ENCODE measurements around the gene PARD3. TPM values are rescaled to one million over a fixed set of nuclear protein-coding genes. Genes with fewer than 3 reads are reported as not detected.

The PARD3 gene
- total RNA-seq, 1 donor from 2014 or later, result 37.5 TPM

- Histone ChIP-seq H3K4me3 (no peak overlapping the region), H3K4me1 (no peaks in the 10 kb centered on the region), H3K27ac (no peak overlapping the region), H3K9me3 (no peaks in the 10 kb centered on the region), H3K27me3 (no peaks in the 10 kb centered on the region), H3K36me3 (no peaks in the 10 kb centered on the region)
- no peak for DNase-seq (ENCODE audit: low spot score in 2 of 2)
- intact Hi-C loops (cut with DNase I), result no loop called here
- TF ChIP-seq CTCF (IDR thresholded peaks at IDR 0.05), result no peak
Observed at GRCh38 chr10:34470307-34470706, 344.8 kb downstream of the PARD3 start.

GRCh38 chr10:34469446-34469845 is 345.6 kb downstream of the PARD3 start:
- no peak for TF ChIP-seq CTCF (IDR thresholded peaks at IDR 0.05)

GRCh38 chr10:34467902-34468301 is 347.2 kb downstream of the PARD3 start:
- intact Hi-C loops (cut with DNase I), result no loop called here
- no peak overlapping the region for H3K4me3 ChIP-seq
- H3K27ac ChIP-seq, result no peak overlapping the region
- H3K4me1 ChIP-seq, result no peaks in the 10 kb centered on the region
- no peaks in the 10 kb centered on the region for H3K27me3 ChIP-seq
- H3K36me3 ChIP-seq, result no peaks in the 10 kb centered on the region
- no peaks in the 10 kb centered on the region for H3K9me3 ChIP-seq
- DNase-seq (ENCODE audit: low spot score in 2 of 2), result no peak
- no peak for TF ChIP-seq CTCF (IDR thresholded peaks at IDR 0.05)

More at GRCh38 chr10:34469446-34469845, 345.6 kb downstream of the PARD3 start:
- intact Hi-C loops (cut with DNase I), result no loop called here
- Histone ChIP-seq H3K9me3 (no peaks in the 10 kb centered on the region), H3K36me3 (no peaks in the 10 kb centered on the region), H3K4me1 (no peaks in the 10 kb centered on the region), H3K4me3 (no peak overlapping the region), H3K27me3 (no peaks in the 10 kb centered on the region), H3K27ac (no peak overlapping the region)
- DNase-seq (ENCODE audit: low spot score in 2 of 2), result no peak

- H3K4me1 ChIP-seq, result no peaks in the 10 kb centered on the region
- H3K27ac ChIP-seq, result no peak overlapping the region
- DNase-seq (ENCODE audit: low spot score in 2 of 2), result no peak
- no peak for TF ChIP-seq CTCF (IDR thresholded peaks at IDR 0.05)
- no peaks in the 10 kb centered on the region for H3K9me3 ChIP-seq
- intact Hi-C loops (cut with DNase I), result no loop called here
- H3K4me3 ChIP-seq, result no peak overlapping the region
- no peaks in the 10 kb centered on the region for H3K36me3 ChIP-seq
- no peaks in the 10 kb centered on the region for H3K27me3 ChIP-seq
Observed at GRCh38 chr10:34467364-34467763, 347.7 kb downstream of the PARD3 start.

GRCh38 chr10:34465678-34466077 is 349.4 kb downstream of the PARD3 start:
- Histone ChIP-seq H3K27me3 (no peaks in the 10 kb centered on the region), H3K4me3 (no peak overlapping the region), H3K9me3 (no peaks in the 10 kb centered on the region), H3K4me1 (no peaks in the 10 kb centered on the region), H3K27ac (no peak overlapping the region), H3K36me3 (no peaks in the 10 kb centered on the region)
- no peak for DNase-seq (ENCODE audit: low spot score in 2 of 2)
- intact Hi-C loops (cut with DNase I), result no loop called here
- TF ChIP-seq CTCF (IDR thresholded peaks at IDR 0.05), result no peak

GRCh38 chr10:34464591-34464990 is 350.5 kb downstream of the PARD3 start:
- intact Hi-C loops (cut with DNase I), result no loop called here
- H3K27me3 ChIP-seq, result no peaks in the 10 kb centered on the region
- no peaks in the 10 kb centered on the region for H3K36me3 ChIP-seq
- H3K9me3 ChIP-seq, result no peaks in the 10 kb centered on the region
- H3K4me3 ChIP-seq, result no peak overlapping the region
- DNase-seq (ENCODE audit: low spot score in 2 of 2), result no peak
- no peaks in the 10 kb centered on the region for H3K4me1 ChIP-seq
- no peak overlapping the region for H3K27ac ChIP-seq
- TF ChIP-seq CTCF (IDR thresholded peaks at IDR 0.05), result no peak
